Suprapubic skin (tissue), 4 donors: ENCODE results near the gene ANKFN1. TPM values are rescaled to one million over a fixed set of nuclear protein-coding genes. Genes with fewer than 3 reads are reported as not detected.

Source experiments
- DNase-seq, 2 donors: peaks; one replicate each; pipeline ENCODE4 v3.0.0-alpha.2; 2019; ENCODE audit warnings: low spot score in 2 of 2
- H3K27ac ChIP-seq: fragments of 200-600 bp; sonication (generic); one replicate; pipeline ENCODE4 v1.5.1; 2019
- H3K27me3 ChIP-seq: fragments of 200-600 bp; sonication (generic); one replicate; pipeline ENCODE4 v1.5.1; 2019
- H3K36me3 ChIP-seq: fragments of 200-600 bp; sonication (generic); one replicate; pipeline ENCODE4 v1.5.1; 2019
- H3K4me1 ChIP-seq: fragments of 200-600 bp; sonication (generic); one replicate; pipeline ENCODE4 v1.5.1; 2019
- H3K4me3 ChIP-seq: fragments of 200-600 bp; sonication (generic); one replicate; pipeline ENCODE4 v1.5.1; 2019; ENCODE audit warnings: mild to moderate bottlenecking
- H3K9me3 ChIP-seq: fragments of 200-600 bp; sonication (generic); one replicate; pipeline ENCODE4 v1.5.1; 2019
- EP300 ChIP-seq: sonication (generic); formaldehyde crosslinking; IDR thresholded peaks from one replicate; pipeline ENCODE4 v1.6.1; 2017; ENCODE audit warnings: antibody characterized with exemption
- POLR2A ChIP-seq, 2 donors: fragments of 450-650 bp; IDR thresholded peaks; one replicate each; pipeline ENCODE4 v1.6.1; 2017; ENCODE audit warnings: antibody characterized with exemption in 2 of 2, mild to moderate bottlenecking in 2 of 2, moderate library complexity in 2 of 2
- POLR2AphosphoS5 ChIP-seq, 3 donors: sonication (generic); formaldehyde crosslinking; IDR thresholded peaks; one replicate each; pipeline ENCODE4 v1.6.1; 2017; ENCODE audit warnings: antibody characterized with exemption in 3 of 3
- WGBS: methylation state at CpG from one replicate; pipeline ENCODE4 v1.1.5; 2018; 5-methylcytosine and 5-hydroxymethylcytosine counted together
- total RNA-seq, 4 donors: library from RNA; depleted of rRNA; stranded (reverse); fragments of >200 nt; gene quantifications; one replicate each; pipeline ENCODE4 v1.1.0, GENCODE V29; 2016
- TF ChIP-seq, protein P1 (sequence below), 2 donors: fragments of 200-600 bp in 1 of 2; fragments of 450-650 bp in 1 of 2; sonication (generic) in 1 of 2; IDR thresholded peaks; one replicate each; pipeline ENCODE4 v1.5.1; 2016 to 2019; ENCODE audit warnings: antibody characterized with exemption in 2 of 2, mild to moderate bottlenecking in 1 of 2, moderate library complexity in 1 of 2

The ANKFN1 gene
- total RNA-seq, 4 donors from 2014 or later, result 0.81 to 3.1 (median 1.7) TPM

GRCh38 chr17:56158915-56159825 is 5.9 kb downstream of the ANKFN1 start:
- TF ChIP-seq POLR2AphosphoS5 (IDR thresholded peaks at IDR 0.05) (no peak), POLR2A (IDR thresholded peaks at IDR 0.05) (no peak), EP300 (no peak)
- TF ChIP-seq, protein P1, sequence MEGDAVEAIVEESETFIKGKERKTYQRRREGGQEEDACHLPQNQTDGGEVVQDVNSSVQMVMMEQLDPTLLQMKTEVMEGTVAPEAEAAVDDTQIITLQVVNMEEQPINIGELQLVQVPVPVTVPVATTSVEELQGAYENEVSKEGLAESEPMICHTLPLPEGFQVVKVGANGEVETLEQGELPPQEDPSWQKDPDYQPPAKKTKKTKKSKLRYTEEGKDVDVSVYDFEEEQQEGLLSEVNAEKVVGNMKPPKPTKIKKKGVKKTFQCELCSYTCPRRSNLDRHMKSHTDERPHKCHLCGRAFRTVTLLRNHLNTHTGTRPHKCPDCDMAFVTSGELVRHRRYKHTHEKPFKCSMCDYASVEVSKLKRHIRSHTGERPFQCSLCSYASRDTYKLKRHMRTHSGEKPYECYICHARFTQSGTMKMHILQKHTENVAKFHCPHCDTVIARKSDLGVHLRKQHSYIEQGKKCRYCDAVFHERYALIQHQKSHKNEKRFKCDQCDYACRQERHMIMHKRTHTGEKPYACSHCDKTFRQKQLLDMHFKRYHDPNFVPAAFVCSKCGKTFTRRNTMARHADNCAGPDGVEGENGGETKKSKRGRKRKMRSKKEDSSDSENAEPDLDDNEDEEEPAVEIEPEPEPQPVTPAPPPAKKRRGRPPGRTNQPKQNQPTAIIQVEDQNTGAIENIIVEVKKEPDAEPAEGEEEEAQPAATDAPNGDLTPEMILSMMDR (IDR thresholded peaks at IDR 0.05), result no peak
- WGBS, result 49% methylated on average over 4 of the region's 4 CpGs
- Histone ChIP-seq H3K27me3 (peaks cover 4% of the 10 kb centered on the region), H3K27ac (no peak overlapping the region), H3K36me3 (no peaks in the 10 kb centered on the region), H3K4me3 (no peak overlapping the region), H3K9me3 (no peaks in the 10 kb centered on the region), H3K4me1 (peaks cover 6% of the 10 kb centered on the region)
- DNase-seq, result no peak

- Histone ChIP-seq H3K4me3 (no peak overlapping the region), H3K27me3 (peaks cover 4% of the 10 kb centered on the region), H3K36me3 (no peaks in the 10 kb centered on the region), H3K4me1 (peaks cover 6% of the 10 kb centered on the region), H3K27ac (no peak overlapping the region), H3K9me3 (no peaks in the 10 kb centered on the region)
- no peak for TF ChIP-seq POLR2A (IDR thresholded peaks at IDR 0.05)
- TF ChIP-seq POLR2AphosphoS5 (IDR thresholded peaks at IDR 0.05), result no peak
- no peak for TF ChIP-seq EP300
- TF ChIP-seq, protein P1 (IDR thresholded peaks at IDR 0.05), result no peak
- WGBS, result 48% methylated on average over 1 of the region's 1 CpG
- DNase-seq, result no peak
Observed at GRCh38 chr17:56159826-56160380, 6.6 kb downstream of the ANKFN1 start.

GRCh38 chr17:56160422-56160821 is 7.1 kb downstream of the ANKFN1 start:
- TF ChIP-seq POLR2A (IDR thresholded peaks at IDR 0.05), result no peak
- TF ChIP-seq EP300, result no peak
- TF ChIP-seq POLR2AphosphoS5 (IDR thresholded peaks at IDR 0.05), result no peak
- TF ChIP-seq, protein P1 (IDR thresholded peaks at IDR 0.05), result no peak
- H3K27ac ChIP-seq, result no peak overlapping the region
- no peak overlapping the region for H3K4me3 ChIP-seq
- peaks cover 4% of the 10 kb centered on the region for H3K27me3 ChIP-seq
- peaks cover 6% of the 10 kb centered on the region for H3K4me1 ChIP-seq
- DNase-seq, result no peak
- H3K36me3 ChIP-seq, result no peaks in the 10 kb centered on the region
- 56% methylated on average over 3 of the region's 3 CpGs for WGBS
- H3K9me3 ChIP-seq, result no peaks in the 10 kb centered on the region

DNA sequence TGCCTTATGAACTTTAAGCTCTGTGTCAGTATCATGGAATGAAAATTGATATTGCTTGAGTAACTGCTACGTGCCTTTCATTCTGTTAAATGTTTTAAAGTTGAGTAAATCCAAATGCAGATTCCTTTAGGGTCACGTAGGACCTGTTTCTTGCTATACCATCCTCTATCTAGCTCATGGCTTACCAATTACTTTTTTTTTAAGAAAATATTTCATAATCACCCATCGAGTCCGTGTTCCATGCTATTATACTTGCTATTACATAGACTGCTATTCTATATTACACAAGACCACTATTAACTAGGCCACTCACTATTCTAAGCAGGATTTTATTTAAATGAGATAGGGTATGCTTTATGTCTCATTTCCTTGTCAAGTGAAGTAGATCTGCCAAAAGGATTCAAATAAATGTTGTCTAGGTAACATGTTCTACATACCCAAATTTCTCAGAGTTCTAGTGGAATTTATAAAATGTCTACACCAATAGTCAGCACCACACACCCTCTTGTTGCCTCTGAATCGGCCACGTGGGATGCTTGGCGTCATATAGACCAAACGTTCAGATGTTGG is 11.9 kb downstream of the ANKFN1 start:
- Histone ChIP-seq H3K36me3 (no peaks in the 10 kb centered on the region), H3K4me1 (peaks cover 2% of the 10 kb centered on the region), H3K9me3 (no peaks in the 10 kb centered on the region), H3K27me3 (no peaks in the 10 kb centered on the region), H3K4me3 (no peak overlapping the region), H3K27ac (no peak overlapping the region)
- no peak for DNase-seq
- TF ChIP-seq POLR2A (IDR thresholded peaks at IDR 0.05), result no peak
- TF ChIP-seq POLR2AphosphoS5 (IDR thresholded peaks at IDR 0.05), result no peak
- TF ChIP-seq, protein P1 (IDR thresholded peaks at IDR 0.05), result no peak
- TF ChIP-seq EP300, result no peak
- WGBS, result 84% methylated on average over 8 of the region's 8 CpGs

DNA sequence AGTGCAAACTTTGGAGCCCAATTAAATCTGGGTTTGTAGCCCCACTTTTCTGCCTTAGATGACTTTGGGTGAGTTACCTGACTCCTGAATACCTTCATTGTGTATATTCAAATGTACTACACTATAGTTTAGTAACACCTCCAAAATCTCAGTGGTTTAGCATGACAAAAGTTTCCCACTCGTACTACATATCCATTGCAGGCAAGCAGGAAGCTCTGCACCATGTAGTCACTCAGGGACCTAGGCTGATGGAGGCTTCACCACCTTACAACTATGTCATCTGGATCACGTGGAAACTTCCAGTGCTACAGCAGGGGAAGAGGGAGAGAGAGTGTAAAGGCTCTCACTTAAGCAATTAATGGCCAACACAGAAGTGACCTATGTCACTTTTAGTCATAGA is 14.2 kb downstream of the ANKFN1 start:
- TF ChIP-seq, protein P1 (IDR thresholded peaks at IDR 0.05), result no peak
- TF ChIP-seq POLR2A (IDR thresholded peaks at IDR 0.05), result no peak

More for the DNA sequence above, 14.2 kb downstream of the ANKFN1 start:
- no peaks in the 10 kb centered on the region for H3K27me3 ChIP-seq
- H3K4me3 ChIP-seq, result no peak overlapping the region
- 90% methylated on average over 2 of the region's 2 CpGs for WGBS
- H3K4me1 ChIP-seq, result peaks cover 2% of the 10 kb centered on the region
- no peak for DNase-seq
- no peak overlapping the region for H3K27ac ChIP-seq
- no peaks in the 10 kb centered on the region for H3K9me3 ChIP-seq
- H3K36me3 ChIP-seq, result no peaks in the 10 kb centered on the region
